GM12892 (cell line): ENCODE measurements around the gene IFNG-AS1.

ENCODE experiments used
- POLR2A ChIP-seq: IDR thresholded peaks from 2 replicates; pipeline ENCODE4 v1.6.1; 2011; ENCODE audit warnings: low read depth, low read length, control low read depth
- TAF1 ChIP-seq: IDR thresholded peaks from 2 replicates; pipeline ENCODE4 v1.6.1; 2011; ENCODE audit warnings: low read depth, mild to moderate bottlenecking, control low read depth, low read length, borderline replicate concordance

- TF ChIP-seq TAF1, result no peak
- TF ChIP-seq POLR2A, result no peak
These were observed 75.9 kb downstream of the IFNG-AS1 start for GRCh38 chr12:68065163-68065562.
